SK-N-MC (cell line): ENCODE results near the gene HP1BP3.

Experiments used
- EZH2 ChIP-seq: fragments of 200-600 bp; sonication (generic); IDR thresholded peaks from one replicate; pipeline ENCODE4 v1.6.1; 2017; ENCODE audit warnings: antibody characterized with exemption
- POLR2AphosphoS5 ChIP-seq: IDR thresholded peaks from 2 replicates; pipeline ENCODE4 v1.6.1; 2012; ENCODE audit warnings: mild to moderate bottlenecking, low read depth, low read length, borderline replicate concordance

DNA sequence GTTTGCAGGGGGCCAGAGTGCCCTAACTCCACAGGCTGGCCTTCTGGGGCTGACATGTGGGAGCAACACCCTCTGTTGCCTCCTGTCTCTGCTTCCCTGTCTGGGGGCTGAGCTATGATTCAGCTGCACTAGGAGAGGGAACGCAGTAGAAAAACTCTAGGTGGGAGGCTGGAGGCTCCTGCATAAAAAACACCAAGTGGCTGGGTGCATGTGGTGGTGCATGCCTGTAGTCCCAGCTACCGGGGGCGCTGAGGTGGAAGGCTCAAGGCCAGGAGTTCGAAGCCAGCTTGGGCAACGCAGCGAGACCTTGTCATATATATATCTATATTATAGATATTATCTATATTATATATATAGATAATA is 74.9 kb downstream of the HP1BP3 start:
- TF ChIP-seq EZH2 (no peak), POLR2AphosphoS5 (no peak)
